Activated CD8-positive, alpha-beta memory T cell treated with anti-CD3 and anti-CD28 coated beads, Interleukin-2, amount 50 U/mL, for 24 hours (primary cell): ENCODE data around the gene PROCR.
"Not testable (repeated sequence)": the region's sequence is repeated elsewhere in the genome, so short reads cannot be mapped to it uniquely, and the experiment has no call there.

Experiments
- DNase-seq: peaks from one replicate; pipeline ENCODE4 v3.0.0-alpha.2; 2020; ENCODE audit errors: extremely low read depth

PROCR gene

GRCh38 chr20:35165221-35166185, 6.4 kb upstream of the PROCR start:
- DNase-seq, result no peak

DNA sequence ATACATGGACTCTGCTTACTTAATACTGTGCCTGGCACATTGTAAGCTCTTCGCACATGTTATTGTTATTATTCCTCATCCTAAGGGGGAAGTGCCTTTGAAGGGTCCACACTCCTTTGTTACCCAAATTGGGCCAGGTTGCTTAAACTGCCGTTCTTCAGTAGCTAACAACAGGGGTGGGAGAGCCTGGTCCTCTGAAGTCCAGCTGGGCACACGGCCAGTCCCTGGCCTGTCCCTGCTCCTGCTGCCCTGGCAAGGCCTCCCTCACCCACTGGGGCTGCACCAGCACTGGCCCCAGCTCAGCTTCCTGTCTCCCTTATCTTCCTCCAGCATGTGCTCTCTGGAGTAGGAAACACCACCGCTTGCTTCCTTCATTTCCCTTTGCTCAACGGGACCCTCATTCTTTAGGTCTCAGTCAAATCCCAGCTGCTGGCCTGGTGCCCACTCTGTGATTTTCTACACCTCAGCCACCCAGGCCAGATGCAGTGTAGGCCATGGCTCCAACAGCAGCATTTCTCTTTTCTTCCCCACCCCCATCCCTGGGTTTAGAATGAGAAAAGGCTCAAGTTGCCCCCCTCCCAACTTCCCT, 5.5 kb upstream of the PROCR start:
- no peak for DNase-seq

DNA sequence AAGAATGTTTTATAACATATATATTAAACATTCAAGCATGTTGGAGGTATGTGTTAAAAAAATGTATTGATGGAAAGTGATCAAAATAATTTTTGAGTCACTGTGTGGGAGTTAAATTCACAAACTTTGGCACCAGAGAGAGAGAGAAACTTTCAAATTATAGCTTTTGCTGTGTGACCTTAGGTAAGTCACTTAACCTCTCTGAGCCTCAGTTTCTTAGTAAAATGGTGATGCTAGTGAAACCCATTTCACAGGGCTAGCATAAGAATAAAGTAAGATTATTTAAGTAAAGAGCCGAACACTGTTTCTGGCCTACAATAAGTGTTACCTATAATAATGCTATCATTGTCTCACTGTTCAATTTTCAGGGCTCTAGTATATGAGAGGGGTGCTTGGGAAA, 4.1 kb upstream of the PROCR start:
- DNase-seq, result no peak

- not testable (repeated sequence) for DNase-seq
Measured at GRCh38 chr20:35168701-35169409, 3.0 kb upstream of the PROCR start.

DNA sequence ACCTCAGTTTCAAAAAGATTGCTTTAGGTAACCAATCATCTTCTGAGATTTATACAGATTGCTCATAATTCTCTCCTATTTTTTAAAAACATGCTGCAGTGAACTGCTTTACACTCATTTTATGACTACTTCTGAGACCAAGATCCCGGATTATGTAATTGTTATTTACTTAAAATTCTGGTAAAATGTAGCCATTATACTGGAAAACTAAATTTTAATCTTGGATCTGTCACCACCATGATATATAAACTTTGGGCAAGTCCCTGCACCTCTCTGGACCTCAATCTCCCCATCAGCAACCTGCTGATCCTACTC, 477 bp upstream of the PROCR start:
- no peak for DNase-seq

DNA sequence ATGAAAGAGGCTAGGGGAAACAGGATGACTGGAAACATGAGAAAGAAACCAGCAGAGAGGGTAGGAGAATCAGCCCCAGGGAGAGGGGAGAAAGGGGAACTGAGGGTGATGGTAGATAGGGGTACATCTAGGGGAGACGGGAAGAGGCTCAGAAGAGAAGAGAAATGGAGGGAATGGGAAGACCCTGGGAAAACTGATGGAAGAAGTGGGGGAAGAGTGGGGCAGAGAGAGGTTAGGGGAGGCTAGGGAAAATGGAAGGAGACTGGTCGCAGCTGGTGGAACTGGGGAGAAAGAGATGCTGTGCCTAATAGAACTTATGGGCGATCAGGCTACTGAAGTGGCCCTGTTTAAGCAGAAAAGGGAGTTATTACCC, 548 bp downstream of the PROCR start:
- DNase-seq, result no peak

DNA sequence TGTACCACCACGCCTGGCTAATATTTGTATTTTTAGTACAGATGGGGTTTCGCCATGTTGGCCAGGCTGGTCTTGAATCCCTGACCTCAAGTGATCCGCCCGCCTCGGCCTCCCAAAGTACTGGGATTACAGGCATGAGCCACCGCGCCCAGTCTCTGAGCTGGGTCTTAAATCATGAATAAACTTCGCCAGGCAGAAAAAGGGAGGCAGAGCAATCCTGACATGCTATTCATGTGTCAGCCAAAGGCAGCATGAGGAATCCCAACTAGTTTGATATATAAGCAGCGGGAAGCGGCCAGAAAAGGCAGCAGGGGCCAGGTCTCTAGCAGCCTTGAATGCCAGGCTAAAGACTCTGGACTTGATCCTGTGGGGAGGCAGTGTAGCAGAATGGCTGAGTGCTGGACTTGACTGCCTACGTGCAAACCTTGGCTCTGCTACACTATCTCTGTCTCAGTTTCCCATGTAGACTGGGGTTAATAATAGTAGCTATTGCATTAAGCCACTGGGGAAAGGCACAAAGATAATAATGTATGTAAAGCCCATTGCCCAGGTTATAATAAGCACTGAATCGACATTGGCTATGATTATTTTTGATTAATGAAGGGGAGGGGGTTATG, 1.8 kb downstream of the PROCR start:
- DNase-seq, result no peak

DNA sequence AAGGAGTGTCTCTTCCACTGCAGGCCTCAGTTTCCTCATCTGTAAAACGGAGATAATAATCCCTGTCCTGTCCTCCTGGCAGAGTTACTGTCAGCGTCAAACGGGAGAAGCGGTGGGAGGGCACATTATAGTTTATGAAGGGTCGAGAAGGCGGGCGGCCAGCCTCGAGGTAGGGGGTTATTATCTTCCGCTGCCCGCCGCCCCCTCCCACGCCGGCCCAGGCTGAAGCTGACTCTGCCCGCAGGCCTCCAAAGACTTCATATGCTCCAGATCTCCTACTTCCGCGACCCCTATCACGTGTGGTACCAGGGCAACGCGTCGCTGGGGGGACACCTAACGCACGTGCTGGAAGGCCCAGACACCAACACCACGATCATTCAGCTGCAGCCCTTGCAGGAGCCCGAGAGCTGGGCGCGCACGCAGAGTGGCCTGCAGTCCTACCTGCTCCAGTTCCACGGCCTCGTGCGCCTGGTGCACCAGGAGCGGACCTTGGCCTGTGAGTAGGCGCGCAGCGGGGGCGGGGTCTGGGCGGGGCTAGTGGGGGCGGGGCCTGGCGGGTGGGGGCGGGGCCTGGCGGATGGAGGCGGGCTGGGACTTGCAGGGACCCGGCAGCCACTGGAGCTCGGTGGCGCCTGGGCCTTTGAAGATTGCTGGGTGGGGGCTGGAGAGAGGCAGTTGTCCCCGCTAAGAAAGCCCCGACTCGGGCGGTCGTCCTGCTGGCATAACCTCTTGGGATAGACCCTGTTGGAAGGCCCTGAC, 2.8 kb downstream of the PROCR start:
- no peak for DNase-seq

DNA sequence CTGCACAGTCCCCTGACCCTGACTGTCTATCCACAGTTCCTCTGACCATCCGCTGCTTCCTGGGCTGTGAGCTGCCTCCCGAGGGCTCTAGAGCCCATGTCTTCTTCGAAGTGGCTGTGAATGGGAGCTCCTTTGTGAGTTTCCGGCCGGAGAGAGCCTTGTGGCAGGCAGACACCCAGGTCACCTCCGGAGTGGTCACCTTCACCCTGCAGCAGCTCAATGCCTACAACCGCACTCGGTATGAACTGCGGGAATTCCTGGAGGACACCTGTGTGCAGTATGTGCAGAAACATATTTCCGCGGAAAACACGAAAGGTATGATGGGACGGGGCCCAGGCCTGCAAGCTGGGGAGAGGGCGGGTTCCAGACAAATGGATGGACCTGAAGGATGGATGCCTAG, 4.3 kb downstream of the PROCR start:
- DNase-seq, result no peak

DNA sequence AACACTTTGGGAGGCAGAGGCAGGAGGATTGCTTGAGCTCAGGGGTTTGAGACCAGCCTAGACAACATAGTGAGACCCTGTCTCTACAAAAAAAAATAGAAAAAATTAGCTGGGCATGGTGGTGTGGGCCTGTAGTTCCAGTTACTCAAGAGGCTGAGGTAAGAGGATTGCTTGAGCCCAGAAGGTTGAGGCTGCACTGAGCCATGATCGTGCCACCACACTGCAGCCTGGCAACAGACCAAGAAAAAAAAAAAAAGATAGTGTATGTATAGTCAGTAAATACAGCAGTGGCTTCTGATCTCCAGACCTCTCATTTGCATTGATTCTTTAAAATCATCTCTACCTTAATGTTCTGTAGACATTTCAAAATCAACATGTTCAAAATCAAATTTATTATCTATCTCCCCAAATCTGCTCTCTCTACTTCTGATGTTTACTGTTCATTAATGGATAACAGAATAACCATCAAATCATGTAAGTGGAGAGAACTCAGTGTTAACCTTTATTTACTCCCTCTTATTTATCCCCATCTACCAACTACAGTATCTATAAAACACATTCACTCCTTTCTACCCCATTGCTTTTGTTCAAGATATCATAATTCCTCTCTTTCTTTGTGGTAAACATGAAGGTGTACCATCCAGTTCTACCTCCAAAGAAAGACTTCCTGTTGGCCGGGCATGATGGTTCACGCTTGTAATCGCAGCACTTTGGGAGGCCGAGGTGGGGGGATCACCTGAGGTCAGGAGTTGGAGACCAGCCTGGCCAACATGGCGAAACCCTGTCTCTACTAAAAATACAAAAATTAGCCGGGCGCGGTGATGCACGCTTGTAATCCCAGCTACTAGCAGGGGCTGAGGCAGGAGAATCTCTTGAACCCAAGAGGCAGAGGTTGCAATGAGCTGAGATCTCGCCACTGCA, 7.7 kb downstream of the PROCR start:
- no peak for DNase-seq

DNA sequence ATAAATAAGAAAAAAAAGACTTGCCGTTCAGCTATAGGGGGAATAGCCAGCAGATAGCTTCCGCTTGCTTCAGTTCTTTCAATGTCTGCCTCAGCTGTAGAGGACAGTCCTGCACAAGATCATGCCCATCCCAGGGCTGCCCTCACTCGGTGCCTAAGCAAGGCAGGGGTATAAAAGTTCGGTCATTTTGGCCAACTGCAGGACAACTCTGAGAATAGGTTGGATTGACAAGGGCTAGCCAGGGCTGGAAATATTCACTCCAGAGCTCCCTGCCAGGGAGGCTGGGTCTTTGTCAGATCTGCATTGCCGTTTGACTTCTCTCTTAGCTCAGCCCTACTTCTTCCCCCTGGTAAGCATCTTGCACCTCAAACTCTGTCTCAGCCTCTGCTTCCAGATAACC, 8.4 kb downstream of the PROCR start:
- DNase-seq, result no peak

DNA sequence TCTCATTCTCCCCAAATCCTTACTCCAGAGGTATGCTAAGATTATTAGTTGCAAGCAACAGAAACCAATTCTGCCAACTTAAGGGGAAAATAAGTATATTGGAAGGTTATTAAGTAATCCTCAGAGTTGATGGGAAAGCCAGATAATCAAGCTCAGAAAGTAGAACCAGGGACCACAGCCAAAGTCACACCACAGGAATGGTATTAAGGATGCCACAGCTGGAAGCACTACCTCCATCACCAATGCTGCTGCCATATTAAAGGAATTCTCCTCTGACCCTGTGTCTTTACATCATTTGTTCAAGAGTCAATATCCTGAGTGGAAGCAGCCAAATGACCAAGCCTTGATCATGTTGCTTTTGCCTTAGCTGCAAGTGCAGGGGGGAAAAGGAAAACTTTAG, 9.9 kb downstream of the PROCR start:
- DNase-seq, result no peak

DNA sequence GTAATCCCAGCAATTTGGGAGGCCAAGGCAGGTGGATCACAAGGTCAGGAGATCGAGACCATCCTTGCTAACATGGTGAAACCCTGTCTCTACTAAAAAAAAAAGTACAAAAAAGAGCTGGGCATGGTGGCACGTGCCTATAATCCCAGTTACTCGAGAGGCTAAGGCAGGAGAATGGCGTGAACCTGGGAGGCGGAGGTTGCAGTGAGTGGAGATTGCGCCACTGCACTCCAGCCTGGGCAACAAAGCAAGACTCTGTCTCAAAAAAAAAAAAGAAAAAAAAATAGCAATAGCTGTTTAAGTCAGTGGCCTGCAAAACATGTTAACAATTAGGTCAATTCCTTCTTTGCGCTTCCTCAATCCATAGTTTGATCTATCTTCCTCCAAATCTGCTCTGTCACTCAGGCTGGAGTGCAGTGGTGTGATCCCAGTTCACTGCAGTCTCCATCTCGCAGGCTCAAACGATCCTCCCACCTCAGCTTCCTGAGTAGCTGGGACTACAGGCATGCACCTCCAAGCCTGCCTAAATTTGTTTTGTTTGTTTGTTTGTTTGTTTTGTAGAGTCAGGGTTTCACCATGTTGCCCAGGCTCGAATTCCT, 14.9 kb downstream of the PROCR start:
- not testable (repeated sequence) for DNase-seq

GRCh38 chr20:35187584-35188190, 15.8 kb downstream of the PROCR start:
- DNase-seq, result no peak

DNA sequence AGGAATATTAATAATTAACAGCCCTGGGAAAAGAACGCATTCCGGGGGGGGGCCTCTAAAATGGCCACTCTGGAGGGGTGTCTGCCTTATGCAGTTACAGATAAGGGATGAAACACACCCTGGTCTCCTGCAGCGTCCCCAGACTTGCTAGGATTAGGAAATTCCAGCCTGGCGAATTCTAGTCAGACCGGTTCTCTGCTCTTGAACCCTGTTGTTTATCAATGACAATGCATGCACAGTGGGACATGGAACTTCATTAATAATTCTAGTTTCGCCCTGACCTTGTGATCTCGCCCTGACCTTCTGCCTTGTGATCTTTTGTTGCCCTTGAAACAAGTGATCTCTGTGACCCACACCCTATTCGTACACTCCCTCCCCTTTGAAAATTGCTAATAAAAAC, 17.4 kb downstream of the PROCR start:
- DNase-seq, result not testable (repeated sequence)

GRCh38 chr20:35190556-35190955, 18.7 kb downstream of the PROCR start:
- DNase-seq, result no peak

DNA sequence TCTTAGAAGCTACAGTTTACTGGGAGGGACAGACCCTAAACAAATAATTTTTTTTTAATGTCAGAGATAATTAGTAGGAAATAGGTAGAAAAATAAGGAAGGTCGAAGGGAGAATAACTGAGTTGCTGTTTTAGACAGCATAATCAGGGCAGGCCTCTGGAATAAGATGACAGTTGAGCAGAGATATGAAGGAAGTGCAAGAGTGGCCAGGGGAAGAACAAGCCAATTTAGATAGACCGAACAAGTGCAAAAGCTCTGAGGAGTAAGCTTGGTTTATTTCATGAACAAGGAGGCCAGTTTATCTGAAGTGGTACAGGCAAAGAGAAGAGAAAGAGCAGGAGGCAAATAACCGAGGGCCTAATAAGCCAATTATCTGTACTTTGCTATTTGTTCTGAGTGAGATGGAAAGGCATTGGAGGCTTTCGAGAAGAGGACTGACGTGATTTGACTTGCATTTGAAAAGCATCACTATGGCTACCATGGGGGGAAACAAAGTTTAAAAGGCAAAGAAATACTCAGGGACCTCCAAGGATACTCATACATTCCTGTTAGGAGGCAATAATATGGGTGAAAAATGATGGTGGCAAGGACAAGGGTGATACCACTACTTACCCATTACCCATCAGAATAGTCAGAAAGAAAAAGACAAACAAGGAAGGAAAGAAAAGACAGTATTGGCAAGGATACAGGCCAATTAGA, 19.7 kb downstream of the PROCR start:
- no peak for DNase-seq

DNA sequence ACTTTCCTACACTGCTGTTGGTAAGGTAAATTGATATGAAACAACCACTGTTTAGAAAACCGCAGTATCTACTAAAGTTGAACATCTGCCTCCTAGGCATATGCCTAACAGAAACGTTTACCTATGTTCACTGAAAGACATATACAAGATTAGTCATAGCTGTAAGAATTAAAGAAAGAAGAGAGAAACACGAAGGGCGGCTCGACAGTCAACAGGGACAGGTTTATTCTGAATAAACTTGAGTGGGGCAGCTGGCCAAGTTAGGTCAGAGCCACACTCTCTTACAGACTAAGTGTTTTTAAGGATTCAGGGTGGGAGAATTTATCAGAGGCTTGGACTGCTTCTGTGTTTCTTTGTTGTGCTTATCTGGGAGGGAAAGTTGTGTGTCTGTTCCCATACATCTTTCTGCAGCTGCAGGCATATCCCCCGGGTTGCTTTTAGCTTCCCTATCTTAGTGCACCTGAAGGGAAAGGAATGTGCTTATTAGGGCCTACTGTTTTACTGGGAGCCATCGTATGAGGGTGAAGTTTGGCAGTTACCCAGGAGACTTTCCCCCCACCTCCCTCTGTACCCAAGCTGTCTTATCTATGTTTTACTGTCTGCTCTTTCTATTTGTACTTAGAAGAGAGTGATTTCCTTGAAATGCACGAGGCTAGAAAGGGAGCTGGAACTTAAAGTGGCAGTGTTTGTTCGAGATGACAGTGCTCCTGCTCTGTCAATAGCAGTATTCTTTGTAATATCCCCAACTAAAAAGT, 20.4 kb downstream of the PROCR start:
- no peak for DNase-seq
